SU-DHL-6 (cell line): ENCODE data around the gene DNAH14.

ENCODE experiments used
- H2AFZ ChIP-seq: fragments of 200-600 bp; sonication (generic); 2 replicates; pipeline ENCODE4 v1.6.1; 2014; ENCODE audit warnings: low read depth, mild to moderate bottlenecking, moderate library complexity, mixed read lengths, antibody characterized with exemption, low read length; ENCODE audit not compliant: severe bottlenecking
- H3F3A ChIP-seq: fragments of 200-600 bp; shearing (Covaris generic); 2 replicates; pipeline ENCODE4 v1.6.0; 2016; ENCODE audit warnings: antibody characterized with exemption, mild to moderate bottlenecking; ENCODE audit not compliant: insufficient read depth
- H3K27ac ChIP-seq: fragments of 200-600 bp; sonication (generic); 2 replicates; pipeline ENCODE4 v1.5.1; 2016; ENCODE audit warnings: low read depth, mild to moderate bottlenecking, low read length, moderate library complexity, mixed read lengths
- H3K27me3 ChIP-seq: fragments of 200-600 bp; sonication (generic), shearing (Covaris generic); 2 replicates; pipeline ENCODE4 v1.6.0; 2014; ENCODE audit warnings: mild to moderate bottlenecking, low read length
- H3K36me3 ChIP-seq: fragments of 200-600 bp; sonication (generic); 2 replicates; pipeline ENCODE4 v1.6.1; 2014; ENCODE audit warnings: mild to moderate bottlenecking, low read length, mixed read lengths
- H3K4me2 ChIP-seq: fragments of 300-600, 200-600 bp; shearing (Covaris generic), sonication (generic); 2 replicates; pipeline ENCODE4 v1.6.0; 2014; ENCODE audit warnings: low read length, low read depth, mild to moderate bottlenecking; ENCODE audit not compliant: poor library complexity, severe bottlenecking
- H3K4me3 ChIP-seq: fragments of 200-600 bp; sonication (generic); 2 replicates; pipeline ENCODE4 v1.5.1; 2014; ENCODE audit warnings: antibody characterized with exemption, low read length, mild to moderate bottlenecking, mixed read lengths; ENCODE audit not compliant: insufficient read depth, poor library complexity, severe bottlenecking
- H3K79me2 ChIP-seq: fragments of 200-600 bp; sonication (generic); 2 replicates; pipeline ENCODE4 v1.6.1; 2014; ENCODE audit warnings: mild to moderate bottlenecking, low read length, moderate library complexity; ENCODE audit not compliant: insufficient read depth
- H3K9ac ChIP-seq: fragments of 200-600 bp; sonication (generic); 2 replicates; pipeline ENCODE4 v1.7.0; 2014; ENCODE audit warnings: mild to moderate bottlenecking, low read length
- H3K9me2 ChIP-seq: fragments of 200-600 bp; sonication (generic); replicated peaks from 2 replicates; pipeline ENCODE4 v1.6.1; 2014; ENCODE audit warnings: low read length; ENCODE audit not compliant: insufficient read depth
- H3K9me3 ChIP-seq: fragments of 200-600 bp; sonication (generic); 2 replicates; pipeline ENCODE4 v1.6.1; 2014; ENCODE audit warnings: low read length, mixed read lengths; ENCODE audit not compliant: insufficient read depth
- H4K20me1 ChIP-seq: fragments of 200-600 bp; sonication (generic); 2 replicates; pipeline ENCODE4 v1.6.1; 2014; ENCODE audit warnings: low read depth, mild to moderate bottlenecking, antibody characterized with exemption, low read length, moderate library complexity, mixed read lengths
- CTCF ChIP-seq: fragments of 200-600 bp; sonication (generic); IDR thresholded peaks from one replicate; pipeline ENCODE4 v1.5.1; 2017; ENCODE audit warnings: antibody characterized with exemption, mild to moderate bottlenecking, low read length, moderate library complexity; ENCODE audit not compliant: insufficient read depth, poor library complexity, severe bottlenecking
- EZH2phosphoT487 ChIP-seq: fragments of 200-600 bp; sonication (generic), shearing (Covaris generic); conservative IDR thresholded peaks from 2 replicates; pipeline ENCODE4 v1.6.1; 2018; ENCODE audit warnings: mild to moderate bottlenecking, antibody characterized with exemption, low read length, moderate library complexity, mixed read lengths

Gene DNAH14

GRCh38 chr1:224920930-224921329, 8.5 kb upstream of the DNAH14 start:
- H2AFZ ChIP-seq, result no peak overlapping the region
- no peaks in the 10 kb centered on the region for H4K20me1 ChIP-seq
- no peaks in the 10 kb centered on the region for H3F3A ChIP-seq
- no peak overlapping the region for H3K27ac ChIP-seq
- no peaks in the 10 kb centered on the region for H3K9me3 ChIP-seq
- H3K9ac ChIP-seq, result no peak overlapping the region
- TF ChIP-seq EZH2phosphoT487, result no peak
- no peak for TF ChIP-seq CTCF
- no peaks in the 10 kb centered on the region for H3K36me3 ChIP-seq
- H3K27me3 ChIP-seq, result no peaks in the 10 kb centered on the region
- H3K4me3 ChIP-seq, result no peak overlapping the region
- H3K79me2 ChIP-seq, result no peaks in the 10 kb centered on the region
- H3K9me2 ChIP-seq, result no peaks in the 10 kb centered on the region
- H3K4me2 ChIP-seq, result no peak overlapping the region

GRCh38 chr1:224921354-224921753, 8.1 kb upstream of the DNAH14 start:
- H3K9ac ChIP-seq, result no peak overlapping the region
- no peak overlapping the region for H3K4me2 ChIP-seq
- no peaks in the 10 kb centered on the region for H3K27me3 ChIP-seq
- H2AFZ ChIP-seq, result no peak overlapping the region
- no peak overlapping the region for H3K4me3 ChIP-seq
- no peaks in the 10 kb centered on the region for H3K9me2 ChIP-seq
- no peaks in the 10 kb centered on the region for H3K36me3 ChIP-seq
- no peak overlapping the region for H3K27ac ChIP-seq
- TF ChIP-seq CTCF (no peak), EZH2phosphoT487 (no peak)
- no peaks in the 10 kb centered on the region for H3K9me3 ChIP-seq
- H4K20me1 ChIP-seq, result no peaks in the 10 kb centered on the region
- no peaks in the 10 kb centered on the region for H3F3A ChIP-seq
- no peaks in the 10 kb centered on the region for H3K79me2 ChIP-seq

- no peak overlapping the region for H3K4me2 ChIP-seq
- no peak overlapping the region for H2AFZ ChIP-seq
- H3F3A ChIP-seq, result no peaks in the 10 kb centered on the region
- H3K27ac ChIP-seq, result no peak overlapping the region
- H3K9me3 ChIP-seq, result no peaks in the 10 kb centered on the region
- no peaks in the 10 kb centered on the region for H3K79me2 ChIP-seq
- H3K9me2 ChIP-seq, result no peaks in the 10 kb centered on the region
- TF ChIP-seq EZH2phosphoT487, result no peak
- TF ChIP-seq CTCF, result no peak
- H3K9ac ChIP-seq, result no peak overlapping the region
- no peaks in the 10 kb centered on the region for H3K36me3 ChIP-seq
- H3K4me3 ChIP-seq, result no peak overlapping the region
- H4K20me1 ChIP-seq, result no peaks in the 10 kb centered on the region
- no peaks in the 10 kb centered on the region for H3K27me3 ChIP-seq
Observed at GRCh38 chr1:224922404-224923164, 6.9 kb upstream of the DNAH14 start.
